GM19025 (cell line): ENCODE measurements around the gene ZFY.

ENCODE experiments used
- ATAC-seq: cut with Tn5 transposase; IDR thresholded peaks from one replicate; pipeline ENCODE4 v1.9.1; 2021; ENCODE audit warnings: mild to moderate bottlenecking, low read depth, moderate library complexity; ENCODE audit not compliant: unreplicated experiment

Gene ZFY

GRCh38 chrY:2934861-2935715, at the start of gene ZFY:
Gene ZFY (plus strand): TSS chrY:2935381. CDS start chrY:2953937, 18,556 bp downstream.
- ATAC-seq, result peak; percentile 35

GRCh38 chrY:2885880-2886279, 49.3 kb upstream of the ZFY start:
- ATAC-seq, result no peak

GRCh38 chrY:2887386-2887785, 47.8 kb upstream of the ZFY start:
- ATAC-seq, result no peak

GRCh38 chrY:2887955-2888354, 47.2 kb upstream of the ZFY start:
- peak; percentile 73 for ATAC-seq

- ATAC-seq, result no peak
Observed at GRCh38 chrY:2893471-2893870, 41.7 kb upstream of the ZFY start.

- no peak for ATAC-seq
Observed at GRCh38 chrY:2896050-2896449, 39.1 kb upstream of the ZFY start.

- ATAC-seq, result no peak
Observed at GRCh38 chrY:2907356-2907755, 27.8 kb upstream of the ZFY start.

GRCh38 chrY:2913066-2913815, 21.9 kb upstream of the ZFY start:
- no peak for ATAC-seq

GRCh38 chrY:2934078-2934477, 1.1 kb upstream of the ZFY start:
- no peak for ATAC-seq

- ATAC-seq, result peak; percentile 72
Observed at GRCh38 chrY:2935716-2936435, 695 bp downstream of the ZFY start.

GRCh38 chrY:2936436-2936750, 1.2 kb downstream of the ZFY start:
- ATAC-seq, result no peak

- ATAC-seq, result no peak
Observed at GRCh38 chrY:2937149-2937548, 2.0 kb downstream of the ZFY start.

GRCh38 chrY:2949590-2950252, 14.5 kb downstream of the ZFY start:
- peak; percentile 65 for ATAC-seq

- ATAC-seq, result no peak
Observed at GRCh38 chrY:2950655-2951054, 15.5 kb downstream of the ZFY start.

- ATAC-seq, result no peak
Observed at GRCh38 chrY:2952912-2953311, 17.7 kb downstream of the ZFY start.

- no peak for ATAC-seq
Observed at GRCh38 chrY:2954735-2955134, 19.6 kb downstream of the ZFY start.

- ATAC-seq, result no peak
Observed at GRCh38 chrY:2955561-2955960, 20.4 kb downstream of the ZFY start.

- no peak for ATAC-seq
Observed at GRCh38 chrY:2962061-2962460, 26.9 kb downstream of the ZFY start.

GRCh38 chrY:2964814-2965213, 29.6 kb downstream of the ZFY start:
- no peak for ATAC-seq

- no peak for ATAC-seq
Observed at GRCh38 chrY:2965629-2966028, 30.4 kb downstream of the ZFY start.

GRCh38 chrY:2969561-2969960, 34.4 kb downstream of the ZFY start:
- no peak for ATAC-seq
